ENCODE results near the gene TMEM131. TPM values are rescaled to one million over a fixed set of nuclear protein-coding genes. Genes with fewer than 3 reads are reported as not detected.

TMEM131 gene
- total RNA-seq, 1 donor = 30.0 TPM

- no peak overlapping the region for H3K4me3 ChIP-seq (ENCODE audit: insufficient read depth, low read length)
- TF ChIP-seq, protein P1, sequence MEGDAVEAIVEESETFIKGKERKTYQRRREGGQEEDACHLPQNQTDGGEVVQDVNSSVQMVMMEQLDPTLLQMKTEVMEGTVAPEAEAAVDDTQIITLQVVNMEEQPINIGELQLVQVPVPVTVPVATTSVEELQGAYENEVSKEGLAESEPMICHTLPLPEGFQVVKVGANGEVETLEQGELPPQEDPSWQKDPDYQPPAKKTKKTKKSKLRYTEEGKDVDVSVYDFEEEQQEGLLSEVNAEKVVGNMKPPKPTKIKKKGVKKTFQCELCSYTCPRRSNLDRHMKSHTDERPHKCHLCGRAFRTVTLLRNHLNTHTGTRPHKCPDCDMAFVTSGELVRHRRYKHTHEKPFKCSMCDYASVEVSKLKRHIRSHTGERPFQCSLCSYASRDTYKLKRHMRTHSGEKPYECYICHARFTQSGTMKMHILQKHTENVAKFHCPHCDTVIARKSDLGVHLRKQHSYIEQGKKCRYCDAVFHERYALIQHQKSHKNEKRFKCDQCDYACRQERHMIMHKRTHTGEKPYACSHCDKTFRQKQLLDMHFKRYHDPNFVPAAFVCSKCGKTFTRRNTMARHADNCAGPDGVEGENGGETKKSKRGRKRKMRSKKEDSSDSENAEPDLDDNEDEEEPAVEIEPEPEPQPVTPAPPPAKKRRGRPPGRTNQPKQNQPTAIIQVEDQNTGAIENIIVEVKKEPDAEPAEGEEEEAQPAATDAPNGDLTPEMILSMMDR (IDR thresholded peaks at IDR 0.05; ENCODE audit: extremely low read depth, low read depth, low read length) = no peak
- H3K4me1 ChIP-seq (ENCODE audit: insufficient read depth, low read length) = peaks cover 36% of the 10 kb centered on the region
- DNase-seq (ENCODE audit: insufficient read length, low spot score, missing footprints) = peak; percentile 87
- H3K36me3 ChIP-seq (ENCODE audit: insufficient read depth, low read length) = no peaks in the 10 kb centered on the region
- H2AFZ ChIP-seq (ENCODE audit: low read length) = no peak overlapping the region
- peaks cover 37% of the 10 kb centered on the region for H3K79me2 ChIP-seq (ENCODE audit: insufficient read depth, low read length)
- H3K4me2 ChIP-seq (ENCODE audit: insufficient read depth, low read length) = peak overlapping the region; percentile 53
- no peaks in the 10 kb centered on the region for H3K9me3 ChIP-seq (ENCODE audit: low read depth, low read length)
- H3K27me3 ChIP-seq (ENCODE audit: insufficient read depth, low read length) = no peaks in the 10 kb centered on the region
- no peaks in the 10 kb centered on the region for H4K20me1 ChIP-seq (ENCODE audit: insufficient read depth, low read length)
- H3K27ac ChIP-seq (ENCODE audit: low read depth, low read length) = peak overlapping the region; percentile 83
Observed at GRCh38 chr2:97868986-97869721, 126.6 kb downstream of the TMEM131 start.

- H2AFZ ChIP-seq (ENCODE audit: low read length) = no peak overlapping the region
- H3K36me3 ChIP-seq (ENCODE audit: insufficient read depth, low read length) = peaks cover 2% of the 10 kb centered on the region
- H3K27ac ChIP-seq (ENCODE audit: low read depth, low read length) = no peak overlapping the region
- H3K79me2 ChIP-seq (ENCODE audit: insufficient read depth, low read length) = peaks cover 48% of the 10 kb centered on the region
- no peak overlapping the region for H3K4me3 ChIP-seq (ENCODE audit: insufficient read depth, low read length)
- H3K4me2 ChIP-seq (ENCODE audit: insufficient read depth, low read length) = no peak overlapping the region
- no peaks in the 10 kb centered on the region for H3K27me3 ChIP-seq (ENCODE audit: insufficient read depth, low read length)
- peaks cover 6% of the 10 kb centered on the region for H3K4me1 ChIP-seq (ENCODE audit: insufficient read depth, low read length)
- TF ChIP-seq, protein P1 (IDR thresholded peaks at IDR 0.05; ENCODE audit: extremely low read depth, low read depth, low read length) = no peak
- peaks cover 2% of the 10 kb centered on the region for H4K20me1 ChIP-seq (ENCODE audit: insufficient read depth, low read length)
- DNase-seq (ENCODE audit: insufficient read length, low spot score, missing footprints) = no peak
- H3K9me3 ChIP-seq (ENCODE audit: low read depth, low read length) = no peaks in the 10 kb centered on the region
Observed at GRCh38 chr2:97863829-97864228, 131.9 kb downstream of the TMEM131 start.

DNA sequence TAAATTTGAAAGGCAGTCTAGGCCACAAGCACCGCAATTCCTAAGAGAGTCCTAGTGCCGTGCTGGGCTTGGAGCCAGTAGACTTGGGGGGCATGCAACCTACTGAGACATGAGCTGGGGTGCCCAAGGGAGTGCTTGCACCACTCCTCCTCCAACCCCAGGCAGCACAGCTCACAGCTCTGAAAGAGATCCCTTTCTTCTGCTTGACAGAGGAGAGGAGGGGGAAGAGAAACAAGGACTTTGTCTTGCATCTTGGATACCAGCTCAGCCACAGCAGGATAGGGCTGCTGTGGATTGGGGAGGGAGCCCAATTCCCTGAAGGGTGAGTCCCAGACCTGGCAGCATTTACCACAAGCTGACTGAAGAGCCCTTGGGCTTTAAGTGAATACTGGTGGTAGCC lies 134.6 kb downstream of the TMEM131 start:
- no peaks in the 10 kb centered on the region for H3K4me1 ChIP-seq (ENCODE audit: insufficient read depth, low read length)
- peaks cover 35% of the 10 kb centered on the region for H3K79me2 ChIP-seq (ENCODE audit: insufficient read depth, low read length)
- no peak for DNase-seq (ENCODE audit: insufficient read length, low spot score, missing footprints)
- H4K20me1 ChIP-seq (ENCODE audit: insufficient read depth, low read length) = peaks cover 2% of the 10 kb centered on the region
- no peaks in the 10 kb centered on the region for H3K9me3 ChIP-seq (ENCODE audit: low read depth, low read length)
- peaks cover 5% of the 10 kb centered on the region for H3K36me3 ChIP-seq (ENCODE audit: insufficient read depth, low read length)
- TF ChIP-seq, protein P1 (IDR thresholded peaks at IDR 0.05; ENCODE audit: extremely low read depth, low read depth, low read length) = no peak
- H3K27ac ChIP-seq (ENCODE audit: low read depth, low read length) = no peak overlapping the region
- no peak overlapping the region for H2AFZ ChIP-seq (ENCODE audit: low read length)
- H3K4me3 ChIP-seq (ENCODE audit: insufficient read depth, low read length) = no peak overlapping the region
- no peak overlapping the region for H3K4me2 ChIP-seq (ENCODE audit: insufficient read depth, low read length)
- no peaks in the 10 kb centered on the region for H3K27me3 ChIP-seq (ENCODE audit: insufficient read depth, low read length)

- Histone ChIP-seq H3K36me3 (ENCODE audit: insufficient read depth, low read length) (peaks cover 5% of the 10 kb centered on the region), H3K27ac (ENCODE audit: low read depth, low read length) (no peak overlapping the region), H3K27me3 (ENCODE audit: insufficient read depth, low read length) (no peaks in the 10 kb centered on the region), H3K79me2 (ENCODE audit: insufficient read depth, low read length) (peaks cover 23% of the 10 kb centered on the region), H4K20me1 (ENCODE audit: insufficient read depth, low read length) (peaks cover 2% of the 10 kb centered on the region), H3K4me3 (ENCODE audit: insufficient read depth, low read length) (no peak overlapping the region), H3K9me3 (ENCODE audit: low read depth, low read length) (no peaks in the 10 kb centered on the region), H2AFZ (ENCODE audit: low read length) (no peak overlapping the region), H3K4me2 (ENCODE audit: insufficient read depth, low read length) (no peak overlapping the region), H3K4me1 (ENCODE audit: insufficient read depth, low read length) (no peaks in the 10 kb centered on the region)
- DNase-seq (ENCODE audit: insufficient read length, low spot score, missing footprints) = no peak
- TF ChIP-seq, protein P1 (IDR thresholded peaks at IDR 0.05; ENCODE audit: extremely low read depth, low read depth, low read length) = no peak
Observed at GRCh38 chr2:97858442-97858841, 137.3 kb downstream of the TMEM131 start.

Measured in osteoblast (primary cell).